Activated CD4-positive, alpha-beta T cell treated with anti-CD3 and anti-CD28 coated beads, Interleukin-2, amount 10 ng/mL, durations not matched to agents 24 days and 14 days (primary cell): ENCODE measurements around the gene ABHD3. TPM values are rescaled to one million over a fixed set of nuclear protein-coding genes. Genes with fewer than 3 reads are reported as not detected.
"Not testable (repeated sequence)": the region's sequence is repeated elsewhere in the genome, so short reads cannot be mapped to it uniquely, and the experiment has no call there.

Experiments used
- DNase-seq: peaks from one replicate; pipeline ENCODE4 v3.0.0; 2022
- H3K27ac Mint-ChIP-seq: one replicate; pipeline ENCODE4 v1.8.0; 2022; ENCODE audit warnings: mild to moderate bottlenecking, mixed read lengths
- H3K27me3 Mint-ChIP-seq: one replicate; pipeline ENCODE4 v1.8.0; 2022; ENCODE audit warnings: mixed read lengths
- H3K36me3 Mint-ChIP-seq: one replicate; pipeline ENCODE4 v1.8.0; 2022; ENCODE audit warnings: low read depth, mild to moderate bottlenecking, mixed read lengths
- H3K4me1 Mint-ChIP-seq: one replicate; pipeline ENCODE4 v1.8.0; 2021; ENCODE audit warnings: mixed read lengths
- H3K4me3 Mint-ChIP-seq: one replicate; pipeline ENCODE4 v1.8.0; 2022; ENCODE audit warnings: mild to moderate bottlenecking, moderate library complexity, mixed read lengths
- H3K9me3 Mint-ChIP-seq: one replicate; pipeline ENCODE4 v1.8.0; 2021; ENCODE audit warnings: mixed read lengths
- intact Hi-C: fragments of 100-400 bp; cut with micrococcal nuclease; formaldehyde crosslinking; loops from one replicate; pipeline ENCODE4 v1.15.1; 2023
- total RNA-seq: library from RNA; stranded (reverse); gene quantifications from 2 replicates; pipeline ENCODE4 v1.2.3, GENCODE V29; 2022

ABHD3 gene
- total RNA-seq, 1 donor from 2014 or later: 29.3 TPM

DNA sequence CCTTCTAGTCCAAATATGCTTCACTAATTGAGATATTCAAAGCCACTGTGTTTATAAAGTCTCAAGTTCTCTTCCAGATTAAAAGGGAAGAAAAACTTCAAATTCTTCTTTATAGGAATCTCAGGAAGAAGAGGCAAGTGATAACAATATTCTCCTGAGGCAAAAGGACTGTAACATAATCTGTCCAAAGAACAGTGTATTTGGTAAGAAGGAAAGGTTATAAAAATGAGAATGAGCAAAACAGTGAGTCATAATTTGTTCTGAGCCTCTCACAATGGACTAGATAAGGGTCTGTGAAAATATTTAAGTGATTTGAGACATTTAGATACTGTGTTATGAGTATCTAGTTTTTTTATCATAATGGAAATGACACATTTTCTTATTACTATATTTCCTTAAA lies 48.2 kb downstream of the ABHD3 start:
- intact Hi-C loops: no loop called here
- Mint-ChIP-seq H3K36me3 (peaks cover 24% of the 10 kb centered on the region), H3K9me3 (peaks cover 3% of the 10 kb centered on the region)

DNA sequence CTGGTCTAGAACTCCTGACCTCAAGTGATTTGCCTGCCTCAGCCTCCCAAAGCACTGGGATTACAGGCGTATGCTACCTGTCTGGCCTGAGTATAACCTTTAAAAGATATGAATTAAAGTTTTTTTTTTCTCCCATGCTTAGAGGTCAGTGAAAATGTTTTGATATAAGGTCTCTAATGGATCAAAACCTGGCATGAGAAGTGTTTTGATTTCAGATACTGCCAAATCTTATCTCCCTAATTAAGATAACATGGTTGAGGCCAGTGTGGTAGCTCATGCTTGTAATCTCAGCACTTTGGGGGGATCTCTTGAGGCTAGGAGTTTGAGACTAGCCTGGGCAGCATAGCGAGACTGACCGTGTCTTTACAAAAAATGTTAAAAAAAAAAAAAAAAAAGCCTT lies 51.2 kb downstream of the ABHD3 start:
- H3K36me3 Mint-ChIP-seq: peaks cover 22% of the 10 kb centered on the region
- no peak for DNase-seq
- H3K27ac Mint-ChIP-seq: no peak overlapping the region
- no peaks in the 10 kb centered on the region for H3K27me3 Mint-ChIP-seq
- intact Hi-C loops: no loop called here
- peaks cover 3% of the 10 kb centered on the region for H3K9me3 Mint-ChIP-seq
- H3K4me3 Mint-ChIP-seq: no peak overlapping the region
- H3K4me1 Mint-ChIP-seq: peaks cover 3% of the 10 kb centered on the region

More for the DNA sequence above, 48.2 kb downstream of the ABHD3 start:
- no peak overlapping the region for H3K4me3 Mint-ChIP-seq
- H3K27ac Mint-ChIP-seq: no peak overlapping the region
- no peaks in the 10 kb centered on the region for H3K27me3 Mint-ChIP-seq
- DNase-seq: no peak
- peaks cover 3% of the 10 kb centered on the region for H3K4me1 Mint-ChIP-seq

DNA sequence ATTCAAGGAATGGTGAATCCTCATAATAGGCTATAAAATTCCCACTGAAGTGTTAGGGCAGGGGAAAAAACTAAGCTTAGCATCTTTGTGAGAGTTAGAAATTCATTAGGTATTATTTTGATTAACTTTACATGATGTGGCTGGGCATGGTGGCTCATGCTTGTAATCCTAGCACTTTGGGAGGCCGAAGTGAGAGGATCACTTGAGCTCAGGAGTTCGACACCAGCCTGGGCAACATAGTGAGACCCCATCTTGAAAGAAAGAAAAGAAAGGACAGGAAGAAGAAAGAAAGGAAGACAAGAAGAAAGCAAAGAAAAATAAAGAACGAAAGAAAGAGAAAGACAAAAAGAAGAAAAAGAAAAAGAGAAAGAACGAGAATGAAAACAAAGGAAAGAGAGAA lies 52.5 kb downstream of the ABHD3 start:
- intact Hi-C loops: no loop called here
- DNase-seq: no peak
- Mint-ChIP-seq H3K9me3 (peaks cover 3% of the 10 kb centered on the region), H3K27me3 (no peaks in the 10 kb centered on the region), H3K27ac (no peak overlapping the region), H3K4me1 (peaks cover 3% of the 10 kb centered on the region), H3K4me3 (no peak overlapping the region), H3K36me3 (peaks cover 19% of the 10 kb centered on the region)

DNA sequence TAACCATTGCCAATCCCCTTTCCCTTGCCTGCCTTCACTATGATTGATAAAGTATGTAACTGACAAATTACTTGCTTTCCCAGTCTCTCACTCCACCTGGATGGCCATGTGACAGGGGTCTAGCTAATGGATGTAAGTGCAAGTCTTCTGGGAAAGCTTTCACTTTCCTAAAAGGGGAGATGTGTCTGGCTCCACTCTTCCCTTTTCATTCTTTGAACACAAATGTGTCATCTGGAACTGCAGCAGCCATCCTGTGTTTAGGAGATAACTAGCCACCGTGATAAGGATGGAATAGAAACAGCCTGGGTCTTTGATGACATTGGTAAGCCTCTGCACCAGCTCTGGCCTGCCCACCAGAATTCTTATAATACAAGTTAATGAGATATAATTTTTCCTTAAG lies 54.3 kb downstream of the ABHD3 start:
- no peak overlapping the region for H3K4me3 Mint-ChIP-seq
- DNase-seq: no peak
- intact Hi-C loops: no loop called here
- peaks cover 3% of the 10 kb centered on the region for H3K9me3 Mint-ChIP-seq
- peaks cover 3% of the 10 kb centered on the region for H3K4me1 Mint-ChIP-seq
- H3K36me3 Mint-ChIP-seq: peaks cover 16% of the 10 kb centered on the region
- H3K27ac Mint-ChIP-seq: no peak overlapping the region
- H3K27me3 Mint-ChIP-seq: no peaks in the 10 kb centered on the region

DNA sequence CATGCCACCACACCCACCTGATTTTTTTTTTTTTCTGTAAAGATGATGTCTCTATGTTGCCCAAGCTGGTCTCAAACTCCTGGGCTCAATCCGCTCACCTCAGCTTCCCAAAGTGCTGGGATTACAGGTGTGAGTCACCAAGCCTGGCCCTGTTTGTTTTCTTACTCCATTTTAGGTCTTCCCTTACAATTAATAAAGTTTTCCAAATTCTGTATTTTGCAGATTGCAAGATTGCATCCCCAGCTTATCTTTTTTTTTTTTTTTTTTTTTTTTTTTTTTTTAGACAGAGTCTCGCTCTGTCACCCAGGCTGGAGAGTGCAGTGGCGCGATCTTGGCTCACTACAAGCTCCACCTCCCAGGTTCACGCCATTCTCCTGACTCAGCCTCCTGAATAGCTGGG lies 64.2 kb downstream of the ABHD3 start:
- DNase-seq, H3K27ac Mint-ChIP-seq, H3K27me3 Mint-ChIP-seq, intact Hi-C loops, H3K9me3 Mint-ChIP-seq, H3K4me3 Mint-ChIP-seq, H3K4me1 Mint-ChIP-seq: not testable (repeated sequence)
- peaks cover 13% of the 10 kb centered on the region for H3K36me3 Mint-ChIP-seq

DNA sequence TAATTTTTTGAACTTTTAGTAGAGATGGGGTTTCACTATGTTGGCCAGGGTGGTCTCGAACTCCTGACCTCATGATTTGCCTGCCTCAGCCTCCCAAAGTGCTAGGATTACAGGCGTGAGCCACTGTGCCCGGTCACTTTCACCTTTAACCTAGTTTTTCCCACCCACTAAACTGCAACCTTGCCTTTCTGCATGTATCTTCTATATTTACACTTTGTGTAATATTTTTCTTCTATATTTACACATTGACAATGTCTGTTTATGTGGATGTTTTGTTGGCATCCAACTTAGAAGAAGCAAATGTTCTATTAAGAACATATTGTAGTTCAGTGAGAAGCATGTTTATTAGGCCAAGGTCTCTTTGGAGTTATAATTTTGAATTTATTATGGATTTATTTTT lies 65.8 kb downstream of the ABHD3 start:
- DNase-seq: no peak
- intact Hi-C loops: no loop called here
- no peak overlapping the region for H3K4me3 Mint-ChIP-seq
- H3K9me3 Mint-ChIP-seq: no peaks in the 10 kb centered on the region
- peaks cover 3% of the 10 kb centered on the region for H3K4me1 Mint-ChIP-seq
- no peaks in the 10 kb centered on the region for H3K27me3 Mint-ChIP-seq
- no peak overlapping the region for H3K27ac Mint-ChIP-seq
- H3K36me3 Mint-ChIP-seq: peaks cover 22% of the 10 kb centered on the region

DNA sequence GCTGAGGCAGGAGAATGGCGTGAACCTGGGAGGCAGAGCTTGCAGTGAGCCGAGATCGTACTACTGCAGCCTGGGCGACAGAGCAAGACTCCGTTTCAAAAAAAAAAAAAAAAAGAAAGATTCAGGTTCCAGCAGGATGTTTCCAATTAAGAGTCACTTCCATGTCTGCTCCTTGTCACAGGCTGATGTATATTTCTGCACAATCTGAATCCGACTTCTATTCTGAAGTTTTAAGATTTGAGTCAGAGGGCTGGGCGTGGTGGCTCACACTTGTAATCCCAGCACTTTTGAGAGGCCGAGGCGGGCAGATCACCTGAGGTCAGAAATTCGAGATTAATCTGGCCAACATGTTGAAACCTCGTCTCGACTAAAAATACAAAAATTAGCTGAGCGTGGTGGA lies 67.8 kb downstream of the ABHD3 start:
- no peak for DNase-seq
- peaks cover 33% of the 10 kb centered on the region for H3K36me3 Mint-ChIP-seq
- intact Hi-C loops: no loop called here
- no peak overlapping the region for H3K27ac Mint-ChIP-seq
- no peaks in the 10 kb centered on the region for H3K27me3 Mint-ChIP-seq
- no peaks in the 10 kb centered on the region for H3K9me3 Mint-ChIP-seq
- peaks cover 3% of the 10 kb centered on the region for H3K4me1 Mint-ChIP-seq
- no peak overlapping the region for H3K4me3 Mint-ChIP-seq

DNA sequence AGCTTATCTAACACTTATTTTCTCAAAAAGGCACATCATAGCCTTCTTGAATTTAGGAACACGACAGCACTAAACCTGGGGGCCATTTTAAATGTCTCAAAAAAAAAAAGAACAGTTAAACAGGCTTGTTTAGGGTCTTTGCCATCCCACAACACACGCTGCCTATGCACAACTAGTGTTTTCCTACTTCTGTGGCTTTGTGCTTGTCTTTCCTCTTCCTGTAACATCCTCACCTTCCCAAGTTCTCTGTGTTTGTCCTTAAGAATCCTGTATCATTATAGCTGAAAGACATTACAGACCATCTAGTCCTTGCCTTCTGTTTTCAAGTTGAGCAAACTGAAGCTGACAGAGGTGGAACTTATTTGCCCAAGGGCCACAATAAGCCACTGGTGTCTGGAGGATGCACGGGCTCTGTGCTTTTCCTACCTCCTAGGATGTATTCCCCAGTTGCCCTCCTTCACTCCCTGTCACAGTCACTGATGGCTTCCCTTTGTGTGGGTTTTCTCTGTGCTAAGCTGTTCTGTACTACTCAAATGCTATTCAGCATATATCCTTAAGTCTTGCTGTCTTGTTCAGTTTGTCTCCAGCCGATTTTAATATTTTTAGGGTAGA lies 69.9 kb downstream of the ABHD3 start:
- no peaks in the 10 kb centered on the region for H3K9me3 Mint-ChIP-seq
- peaks cover 43% of the 10 kb centered on the region for H3K36me3 Mint-ChIP-seq
- intact Hi-C loops: no loop called here
- no peak for DNase-seq
- H3K4me3 Mint-ChIP-seq: no peak overlapping the region
- H3K27me3 Mint-ChIP-seq: no peaks in the 10 kb centered on the region
- peak overlapping the region; percentile 34 for H3K27ac Mint-ChIP-seq
- H3K4me1 Mint-ChIP-seq: peaks cover 3% of the 10 kb centered on the region

DNA sequence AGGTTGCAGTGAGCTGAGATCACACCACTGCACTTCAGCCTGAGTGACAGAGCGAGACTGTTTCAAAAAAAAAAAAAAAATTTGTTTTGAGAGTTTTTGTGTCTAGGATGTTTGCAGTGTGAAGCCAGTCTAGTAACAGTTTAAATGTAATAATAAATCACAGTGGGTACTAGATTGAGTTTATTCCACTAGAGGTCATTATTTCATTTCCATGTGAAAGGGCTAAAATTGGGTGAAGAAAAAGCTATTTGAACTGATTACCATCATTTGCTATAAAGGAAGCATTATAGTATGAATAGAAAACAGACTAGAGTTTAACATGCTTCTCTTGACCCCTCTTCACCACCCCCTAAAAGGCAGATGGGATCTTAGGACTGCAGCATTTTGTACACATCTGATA lies 72.2 kb downstream of the ABHD3 start:
- intact Hi-C loops: no loop called here

DNA sequence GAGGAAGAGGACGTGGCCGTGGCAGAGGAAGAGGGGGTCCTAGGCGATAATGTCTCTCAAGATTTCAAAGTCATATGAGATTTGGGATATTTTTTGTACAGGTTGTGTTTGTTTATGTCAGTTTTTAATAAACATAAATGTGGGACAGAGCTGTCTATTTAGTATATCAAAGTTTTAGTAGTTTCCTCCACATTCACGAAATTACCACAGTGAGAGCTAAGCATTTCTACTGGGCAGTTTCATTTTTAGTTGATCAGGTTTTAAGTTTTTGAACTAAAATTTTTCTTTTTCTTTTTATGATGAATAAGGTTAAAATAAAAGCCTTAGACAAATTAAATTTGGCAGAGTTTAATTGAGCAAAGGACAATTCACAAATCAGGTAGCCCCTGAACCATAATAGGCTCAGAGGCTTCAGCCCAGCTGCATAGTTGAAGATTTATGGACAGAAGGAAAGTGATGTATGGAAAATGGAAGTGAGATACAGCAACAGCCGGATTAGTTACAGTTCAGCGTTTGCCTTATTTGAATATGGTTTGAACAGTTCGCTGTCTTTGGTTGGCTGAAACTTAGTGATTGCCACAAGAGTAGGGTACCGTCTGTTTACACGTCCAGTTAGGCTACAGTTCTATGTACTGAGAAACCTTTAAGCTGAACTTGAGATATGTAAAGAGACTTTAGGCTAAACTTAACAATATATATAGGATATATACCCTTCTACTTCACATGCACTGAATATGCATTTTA lies 75.3 kb downstream of the ABHD3 start:
- Mint-ChIP-seq H3K36me3 (peaks cover 62% of the 10 kb centered on the region), H3K4me1 (peaks cover 9% of the 10 kb centered on the region), H3K9me3 (no peaks in the 10 kb centered on the region), H3K27ac (peak overlapping the region; percentile 82), H3K27me3 (no peaks in the 10 kb centered on the region), H3K4me3 (no peak overlapping the region)
- intact Hi-C loops: no loop called here
- DNase-seq: no peak

More for the DNA sequence above, 72.2 kb downstream of the ABHD3 start:
- Mint-ChIP-seq H3K4me1 (peaks cover 9% of the 10 kb centered on the region), H3K36me3 (peaks cover 59% of the 10 kb centered on the region), H3K4me3 (no peak overlapping the region), H3K27me3 (no peaks in the 10 kb centered on the region), H3K27ac (no peak overlapping the region), H3K9me3 (no peaks in the 10 kb centered on the region)
- no peak for DNase-seq

DNA sequence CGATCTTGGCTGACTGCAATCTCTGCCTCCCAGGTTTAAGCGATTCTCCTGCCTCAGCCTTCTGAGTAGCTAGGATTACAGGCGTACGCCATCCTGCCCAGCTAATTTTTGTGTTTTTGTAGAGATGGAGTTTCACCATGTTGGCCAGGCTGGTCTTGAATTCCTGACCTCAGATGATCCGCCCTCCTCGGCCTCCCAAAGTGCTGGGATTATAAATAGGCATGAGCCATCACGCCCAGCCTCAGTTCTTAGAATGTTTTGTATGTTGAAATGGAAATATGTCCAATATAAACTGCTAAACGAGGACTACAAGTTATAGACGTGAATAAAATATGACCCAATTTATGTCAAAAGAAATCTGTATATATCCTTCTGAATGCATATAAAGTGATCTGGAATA lies 82.9 kb downstream of the ABHD3 start:
- H3K27ac Mint-ChIP-seq, H3K4me3 Mint-ChIP-seq, H3K27me3 Mint-ChIP-seq, DNase-seq, intact Hi-C loops, H3K9me3 Mint-ChIP-seq: not testable (repeated sequence)
- Mint-ChIP-seq H3K4me1 (peaks cover 12% of the 10 kb centered on the region), H3K36me3 (peaks cover 54% of the 10 kb centered on the region)

DNA sequence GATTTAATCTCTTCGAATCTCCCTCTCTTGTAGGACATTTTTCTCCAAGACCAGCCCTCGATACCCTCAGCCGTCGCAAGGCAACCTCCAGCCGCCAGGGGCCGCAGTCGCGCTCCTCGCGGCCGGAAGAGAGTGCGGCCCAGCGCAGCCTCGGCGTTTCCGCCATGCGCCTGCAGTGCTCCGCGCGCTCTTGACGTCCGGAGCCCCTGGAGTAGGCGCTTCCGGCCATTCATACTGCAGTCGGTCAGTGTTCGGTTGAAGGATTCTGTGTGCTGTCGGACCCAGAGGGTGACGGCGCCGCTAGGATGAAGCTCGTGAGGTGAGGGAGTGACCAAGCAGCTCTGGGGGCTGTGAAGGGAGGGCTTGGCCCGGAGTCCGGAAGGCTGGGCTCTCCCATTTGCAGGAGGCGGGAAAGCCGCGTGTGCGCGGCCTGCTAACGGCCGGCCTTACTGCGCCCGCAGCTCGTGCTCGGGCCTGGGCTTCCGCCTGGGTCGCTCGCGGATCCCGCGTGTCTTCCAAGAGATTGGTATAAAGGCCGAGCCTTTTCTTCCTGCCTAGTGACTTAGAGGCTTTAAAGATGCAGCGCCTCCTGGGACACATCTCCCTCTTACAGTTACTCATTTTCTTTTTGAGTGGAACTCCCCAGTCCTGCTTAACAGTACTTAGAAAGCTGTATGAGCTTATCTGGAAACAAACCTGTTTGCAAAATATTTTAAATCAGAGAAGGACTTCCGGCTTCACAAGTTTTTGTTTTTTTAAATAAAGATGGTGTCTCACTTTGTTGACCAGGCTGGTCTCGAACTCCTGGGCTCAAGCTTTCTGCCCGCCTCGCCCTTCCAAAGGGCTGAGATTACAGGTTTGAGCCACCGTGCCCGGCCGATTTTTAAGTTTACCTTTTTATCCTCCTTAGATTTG lies 92.2 kb downstream of the ABHD3 start, which contains the start of gene SNRPD1:
Gene SNRPD1, plus strand, starts transcription at position 190 of the 915 bp plus-strand sequence. Its CDS starts 116 bp downstream, at position 306.
- Mint-ChIP-seq H3K27ac (peak within 1 kb of the TSS; percentile 98), H3K9me3 (no peaks in the 10 kb centered on the region), H3K27me3 (no peaks in the 10 kb centered on the region), H3K36me3 (peaks cover 40% of the 10 kb centered on the region), H3K4me1 (peaks cover 23% of the 10 kb centered on the region), H3K4me3 (peak within 1 kb of the TSS; percentile 91)
- intact Hi-C loops: loop anchor here (1.0 to 5.0 kb wide), 4 partner anchors 12 to 128 kb away; partner anchors contain the start of genes ABHD3, ESCO1 and MIB1
- DNase-seq: peak; percentile 98

DNA sequence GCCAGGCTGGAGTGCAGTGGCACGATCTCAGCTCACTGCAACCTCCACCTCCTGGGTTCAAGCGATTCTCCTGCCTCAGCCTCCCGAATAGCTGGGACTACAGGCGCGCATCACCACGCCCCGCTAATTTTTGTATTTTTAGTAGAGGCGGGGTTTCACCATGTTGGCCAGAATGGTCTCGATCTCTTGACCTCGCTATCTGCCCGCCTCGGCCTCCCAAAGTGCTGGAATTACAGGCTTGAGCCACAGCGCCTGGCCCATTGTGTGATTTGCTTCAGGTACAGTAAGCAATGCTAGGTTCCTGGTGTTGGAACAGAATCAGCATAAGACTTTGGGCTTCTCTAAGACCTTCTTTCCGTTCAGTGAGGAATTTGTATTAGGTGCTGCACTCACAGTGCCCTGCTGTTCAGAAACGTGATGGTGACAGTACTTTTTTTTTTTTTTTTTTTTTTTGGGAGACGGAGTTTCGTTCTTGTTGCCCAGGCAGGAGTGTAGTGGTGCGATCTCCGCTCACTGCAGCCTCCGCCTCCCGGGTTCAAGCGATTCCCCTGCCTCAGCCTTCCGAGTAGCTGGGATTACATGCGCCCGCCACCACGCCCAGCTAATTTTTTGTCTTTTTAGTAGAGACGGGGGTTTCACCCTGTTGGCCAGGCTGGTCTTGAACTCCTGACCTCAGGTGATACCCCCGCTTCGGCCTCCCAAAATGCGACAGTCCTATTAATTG lies 93.0 kb downstream of the ABHD3 start:
- H3K4me3 Mint-ChIP-seq: peak overlapping the region; percentile 91
- H3K36me3 Mint-ChIP-seq: peaks cover 33% of the 10 kb centered on the region
- not testable (repeated sequence) for DNase-seq, H3K27me3 Mint-ChIP-seq, H3K9me3 Mint-ChIP-seq
- intact Hi-C loops: loop anchor here (1.0 to 5.0 kb wide), 4 partner anchors 11 to 129 kb away; partner anchors contain the start of genes ABHD3, ESCO1 and MIB1
- peaks cover 19% of the 10 kb centered on the region for H3K4me1 Mint-ChIP-seq
- H3K27ac Mint-ChIP-seq: peak overlapping the region; percentile 98
